Middle frontal gyrus (tissue), 1 donor: ENCODE data around the gene UQCRHL.
"Not testable (repeated sequence)": the region's sequence is repeated elsewhere in the genome, so short reads cannot be mapped to it uniquely, and the experiment has no call there.

Experiments used
- DNase-seq: peaks from one replicate; pipeline ENCODE4 v3.0.0-alpha.2; 2015; ENCODE audit warnings: low spot score; ENCODE audit errors: extremely low spot score

Gene UQCRHL

DNA sequence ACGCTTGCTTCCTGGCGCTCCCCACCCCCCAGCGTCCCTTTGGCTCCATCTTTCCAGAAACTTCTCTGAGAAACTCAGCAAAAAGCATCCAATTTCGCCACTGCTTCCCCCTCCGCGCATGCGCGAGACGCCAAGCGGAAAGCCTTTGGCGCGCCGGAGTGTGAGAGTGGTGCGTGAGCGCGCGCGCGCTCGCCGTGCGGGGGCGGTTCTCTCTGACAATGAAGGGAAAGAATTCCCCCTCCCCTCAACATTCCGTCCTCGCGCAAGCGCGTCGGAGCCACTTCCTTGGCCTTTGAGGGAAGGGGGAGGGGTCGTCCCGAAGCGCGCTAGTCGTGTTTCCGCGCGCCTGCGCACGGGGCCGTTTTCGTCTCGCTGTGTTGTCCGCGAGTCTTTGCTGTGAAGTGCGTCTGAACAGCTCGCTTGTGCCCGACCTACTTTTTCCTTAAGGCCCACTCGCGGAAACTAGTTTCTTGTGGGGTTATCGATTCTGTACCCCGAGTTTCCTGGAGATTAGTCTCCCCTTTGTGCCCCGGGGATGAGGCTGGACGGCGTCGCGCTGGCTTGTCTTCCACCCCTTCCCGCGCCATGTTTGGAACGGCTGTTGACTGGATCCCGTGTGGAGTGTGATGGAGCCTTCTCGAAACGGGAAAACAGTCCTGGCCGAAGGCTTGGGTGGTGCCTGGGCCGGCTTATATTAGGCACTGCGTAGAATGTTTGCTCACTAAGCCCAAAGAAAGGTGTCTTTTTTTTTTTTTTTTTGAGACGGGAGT is 28.5 kb upstream of the UQCRHL start:
- DNase-seq = peak; percentile 99

DNA sequence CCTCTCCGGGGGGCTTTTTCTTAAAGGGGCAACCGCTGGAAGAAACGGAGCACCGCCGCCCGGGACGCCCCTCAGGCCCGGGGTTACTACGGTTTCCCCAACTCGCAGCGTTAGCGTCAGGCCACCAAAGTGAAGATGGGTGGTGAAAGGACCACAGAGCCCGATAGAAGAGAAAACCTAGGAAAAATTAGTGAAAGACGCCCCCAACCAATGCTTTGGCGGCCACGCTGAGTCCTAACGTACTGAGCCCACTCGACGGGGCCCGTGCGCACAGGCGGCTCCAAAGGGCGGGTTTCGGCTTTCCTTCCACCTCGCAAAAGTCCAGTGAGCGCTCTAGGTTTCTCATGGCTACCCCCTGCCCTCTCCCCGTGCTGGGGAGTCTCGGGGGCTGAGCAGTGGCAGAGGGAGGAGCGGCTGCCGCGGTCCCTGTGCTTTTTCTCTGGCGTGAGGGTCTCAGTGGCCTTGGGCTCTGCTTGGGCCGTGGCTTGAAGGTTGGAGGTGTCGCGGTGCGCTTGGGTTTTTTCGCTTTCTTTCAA is 27.8 kb upstream of the UQCRHL start:
- no peak for DNase-seq

DNA sequence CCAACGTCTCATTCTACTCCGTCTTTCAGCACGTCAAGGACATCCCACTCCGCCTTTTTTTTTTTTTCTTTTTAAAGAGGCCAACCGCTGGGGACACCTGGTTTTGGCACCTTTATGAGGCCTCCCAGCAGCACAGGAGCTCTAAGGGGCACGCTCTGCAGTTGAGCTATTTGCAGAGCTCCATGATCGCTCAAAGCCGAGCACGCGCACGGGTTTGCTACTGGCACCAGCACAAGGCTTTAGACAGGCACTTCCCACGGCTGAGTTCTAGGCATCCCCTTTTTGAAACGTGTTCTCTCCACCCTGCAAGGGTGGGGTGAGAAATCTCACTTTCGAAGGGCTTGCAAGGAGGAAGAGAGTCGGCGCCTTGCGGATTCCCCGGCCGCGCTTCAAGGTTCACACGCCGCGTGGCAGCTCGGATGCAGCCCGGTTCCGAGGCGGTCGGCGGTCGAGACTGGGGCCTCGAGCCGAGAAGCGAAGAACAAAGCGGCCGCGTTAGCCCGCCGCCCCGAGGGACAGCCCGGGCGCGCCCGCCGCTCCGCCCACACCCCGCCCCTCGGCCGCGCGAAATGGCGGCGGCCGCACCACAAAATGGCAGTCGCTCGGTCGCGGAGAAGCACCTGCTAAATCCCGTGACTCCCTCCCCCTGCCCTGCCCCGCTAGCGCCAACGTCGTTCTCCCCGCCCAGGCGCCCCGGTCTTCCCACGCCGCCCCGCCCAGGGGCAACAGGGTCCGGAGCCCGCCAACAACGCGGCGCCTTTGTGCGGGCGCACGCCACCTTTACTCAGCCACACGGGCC is 27.2 kb upstream of the UQCRHL start:
- peak; percentile 83 for DNase-seq

DNA sequence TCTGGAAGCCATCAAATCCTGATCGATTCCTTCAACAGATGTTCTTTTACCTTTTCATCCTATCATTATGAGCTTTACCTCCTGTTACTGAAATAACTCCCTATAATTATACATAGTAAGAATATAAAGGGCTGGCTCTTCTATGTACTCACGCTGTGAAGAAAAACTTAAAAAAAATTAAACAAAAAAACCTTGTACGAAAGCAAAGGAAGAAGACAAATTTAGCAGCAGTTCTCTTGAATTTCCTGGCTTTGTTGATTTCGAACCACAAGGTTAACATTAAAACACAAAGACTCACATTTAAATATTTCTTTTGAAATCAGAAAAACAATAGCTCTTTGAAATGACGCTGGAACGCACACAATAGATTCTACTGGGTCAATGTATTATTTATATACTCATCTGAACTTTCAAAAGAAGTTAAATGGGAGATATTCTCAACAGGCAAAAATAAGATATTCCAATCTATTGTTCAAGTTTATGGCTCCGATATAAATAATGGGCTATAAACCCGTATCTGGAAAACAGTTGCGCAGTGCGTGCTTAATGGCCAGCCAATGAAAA is 26.5 kb upstream of the UQCRHL start:
- DNase-seq = peak; percentile 79

DNA sequence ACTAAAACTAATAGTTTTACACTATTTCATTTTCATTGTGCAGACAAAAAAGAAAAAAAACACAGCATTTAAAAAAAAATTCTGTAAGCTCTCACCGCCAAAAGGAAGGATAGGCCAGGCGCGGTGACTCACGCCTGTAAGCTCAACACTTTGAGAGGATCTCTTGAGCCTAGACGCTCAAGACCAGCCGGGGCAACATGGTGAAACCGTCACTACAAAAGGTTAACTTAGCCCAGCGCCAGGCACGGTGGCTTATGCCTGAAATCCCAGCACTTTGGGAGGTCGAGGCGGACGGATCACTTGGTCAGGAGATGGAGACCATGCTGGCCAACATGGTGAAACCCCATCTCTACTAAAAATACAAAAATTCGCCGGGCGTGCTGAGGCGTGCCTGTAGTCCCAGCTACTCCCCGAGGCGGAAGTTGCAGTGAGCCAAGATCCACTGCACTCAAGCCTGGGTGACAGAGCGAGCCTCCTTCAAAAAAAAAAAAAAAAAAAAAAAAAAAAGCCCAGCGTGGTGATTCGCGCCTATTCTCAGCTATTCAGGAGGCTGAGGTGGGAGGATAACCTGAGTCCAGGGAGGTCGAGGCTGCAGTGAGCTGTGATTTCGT is 25.7 kb upstream of the UQCRHL start:
- no peak for DNase-seq

DNA sequence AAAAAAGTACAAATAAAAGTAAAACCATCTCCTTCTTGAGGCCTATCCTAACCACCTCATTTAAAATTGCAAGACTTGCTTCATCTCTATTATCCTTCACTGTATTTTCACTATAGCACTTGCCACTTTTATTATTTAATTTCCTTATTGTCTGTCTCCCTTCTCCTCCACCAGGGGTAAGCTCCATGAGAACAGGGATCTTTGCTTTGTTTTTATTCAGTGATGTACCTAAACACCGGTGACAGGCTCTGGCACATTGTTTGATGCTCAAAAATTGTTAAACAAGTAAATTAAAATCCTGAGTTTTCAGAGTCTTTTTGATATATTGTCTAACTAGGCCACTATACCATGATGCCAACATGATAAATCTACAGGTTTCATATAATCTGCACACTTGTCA is 22.8 kb upstream of the UQCRHL start:
- no peak for DNase-seq

DNA sequence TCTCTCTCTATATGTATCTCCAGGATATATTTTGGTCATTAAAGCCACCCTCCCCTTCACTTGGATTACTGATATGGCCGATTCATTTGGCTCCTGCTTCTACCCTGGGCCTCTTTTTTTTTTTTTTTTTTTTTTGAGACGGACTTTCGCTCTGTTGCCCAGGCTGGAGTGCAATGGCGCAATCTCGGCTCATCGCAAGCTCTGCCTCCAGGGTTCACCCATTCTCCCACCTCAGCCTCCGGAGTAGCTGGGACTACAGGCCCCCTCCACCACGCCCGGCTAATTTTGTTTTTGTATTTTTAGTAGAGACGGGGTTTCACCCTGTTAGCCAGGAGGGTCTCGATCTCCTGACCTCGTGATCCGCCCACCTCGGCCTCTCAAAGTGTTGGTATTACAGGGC is 21.5 kb upstream of the UQCRHL start:
- not testable (repeated sequence) for DNase-seq

DNA sequence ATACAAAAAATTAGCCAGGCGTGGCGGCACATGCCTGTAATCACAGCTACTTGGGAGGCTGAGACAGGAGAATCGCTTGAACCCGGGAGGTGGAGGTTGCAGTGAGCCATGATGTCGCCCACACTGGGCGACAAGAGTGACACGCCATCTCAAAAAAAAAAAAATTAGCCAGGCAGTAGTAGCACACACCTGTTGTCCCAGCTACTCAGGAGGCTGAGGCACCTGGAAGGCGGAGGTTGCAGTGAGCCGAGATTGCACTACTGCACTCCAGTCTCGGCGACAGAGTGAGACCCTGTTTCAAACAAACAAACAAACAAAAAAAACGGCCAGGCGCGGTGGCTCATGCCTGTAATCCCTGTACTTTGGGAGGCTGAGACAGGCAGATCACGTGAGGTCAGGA is 20.1 kb upstream of the UQCRHL start:
- not testable (repeated sequence) for DNase-seq

DNA sequence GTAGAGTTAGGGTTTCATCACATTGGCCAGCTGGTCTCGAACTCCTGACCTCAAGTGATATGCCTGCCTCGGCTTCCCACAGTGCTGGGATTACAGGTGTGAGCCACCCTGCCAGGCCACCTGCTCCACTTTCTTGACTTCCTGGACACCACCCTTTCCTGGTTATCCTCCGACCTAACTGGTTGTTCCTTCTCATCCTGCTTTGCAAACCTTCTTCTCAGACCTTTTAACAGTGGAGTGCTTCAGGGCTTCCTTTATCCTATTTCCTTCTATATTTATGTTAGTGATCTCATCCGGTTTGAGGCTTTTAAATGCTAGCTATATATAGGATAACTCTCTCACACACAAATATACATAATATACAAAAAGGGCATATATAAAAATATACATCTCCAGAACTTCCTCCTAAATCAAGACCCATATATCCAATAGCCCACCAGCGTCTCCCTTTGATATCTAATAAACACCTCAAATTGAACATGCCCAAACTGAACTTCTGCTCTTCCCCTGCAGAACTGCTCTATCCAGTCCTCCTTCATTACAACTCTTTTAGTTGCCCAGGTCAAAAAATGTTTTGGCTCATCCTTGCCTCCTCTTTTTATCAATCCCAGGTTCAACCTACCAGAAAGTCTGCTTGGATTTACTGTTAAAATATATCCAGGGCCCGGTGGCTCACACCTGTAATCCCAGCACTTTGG is 19.5 kb upstream of the UQCRHL start:
- no peak for DNase-seq

DNA sequence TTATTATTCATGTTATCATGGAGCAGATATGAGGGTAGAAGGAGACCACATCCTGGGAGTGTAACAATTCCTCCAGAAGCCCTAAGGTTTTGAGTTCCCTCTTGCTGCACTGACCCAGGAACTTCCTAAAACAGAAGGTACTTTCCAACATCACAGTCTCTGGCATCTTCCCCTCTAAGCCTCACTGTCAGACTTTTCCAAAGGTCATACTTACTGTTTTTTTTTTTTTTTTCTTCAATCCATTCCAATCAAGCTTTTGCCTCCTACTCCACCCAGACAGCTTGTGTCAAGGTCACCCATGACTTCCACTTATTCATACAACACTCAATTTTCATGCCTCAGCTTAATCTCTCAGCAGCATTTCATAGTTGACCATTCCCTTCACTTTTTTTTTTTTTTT is 18.4 kb upstream of the UQCRHL start:
- no peak for DNase-seq

DNA sequence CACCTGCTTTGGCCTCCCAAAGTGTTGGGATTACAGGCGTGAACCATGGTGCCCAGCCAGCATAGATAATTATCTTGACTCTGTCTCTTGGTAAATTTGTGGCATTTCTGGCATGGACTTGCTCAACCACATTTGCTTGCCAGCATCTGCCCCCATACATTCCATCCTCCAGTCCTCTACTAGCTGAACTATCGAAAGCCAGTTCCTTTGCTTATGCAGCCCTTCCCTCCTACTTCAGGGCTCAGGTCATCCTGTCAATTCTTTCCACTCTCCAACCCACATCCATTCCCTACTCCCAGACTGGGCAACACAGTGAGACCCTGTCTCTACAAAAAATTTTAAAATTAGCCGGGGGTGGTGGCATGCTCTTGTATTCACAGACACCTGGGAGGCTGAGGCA is 13.0 kb upstream of the UQCRHL start:
- no peak for DNase-seq

DNA sequence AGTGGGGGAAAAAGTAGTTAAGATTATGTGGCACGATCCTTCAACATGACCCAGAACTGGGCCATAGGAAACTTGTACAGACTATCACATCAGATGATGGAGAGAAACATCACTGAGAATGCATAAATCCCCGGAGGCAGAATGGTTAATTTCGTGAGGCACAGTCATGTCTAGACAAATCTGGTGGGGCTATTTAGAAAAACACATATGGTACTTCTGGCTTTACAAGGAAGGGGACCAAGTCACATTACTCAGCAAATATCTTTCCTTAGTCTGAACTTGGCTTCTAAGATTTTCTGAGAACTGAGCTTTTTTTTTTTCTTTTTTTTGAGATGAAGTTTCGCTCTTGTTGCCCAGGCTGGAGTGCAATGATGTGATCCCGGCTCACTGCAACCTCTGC is 9.2 kb upstream of the UQCRHL start:
- DNase-seq = no peak

DNA sequence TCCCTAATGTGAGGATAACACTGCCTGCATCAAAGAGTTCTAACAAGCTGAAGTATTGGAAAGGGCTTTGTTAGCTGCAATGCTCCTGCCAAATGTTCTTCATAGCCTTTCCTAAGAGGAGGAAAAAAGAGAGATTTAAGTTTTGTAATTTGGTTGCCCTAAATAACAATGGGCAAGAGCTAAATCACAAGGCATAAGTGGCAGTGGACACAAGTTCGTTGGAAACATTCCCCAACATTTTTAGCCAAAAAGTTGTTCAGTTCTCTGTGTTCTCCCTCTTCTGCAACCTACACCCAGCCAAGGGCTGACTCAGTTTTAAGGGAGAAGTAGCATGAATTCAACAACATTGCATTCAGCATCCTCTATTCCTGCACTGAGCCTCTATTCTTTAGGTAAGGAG is 2.6 kb upstream of the UQCRHL start:
- peak; percentile 25 for DNase-seq

DNA sequence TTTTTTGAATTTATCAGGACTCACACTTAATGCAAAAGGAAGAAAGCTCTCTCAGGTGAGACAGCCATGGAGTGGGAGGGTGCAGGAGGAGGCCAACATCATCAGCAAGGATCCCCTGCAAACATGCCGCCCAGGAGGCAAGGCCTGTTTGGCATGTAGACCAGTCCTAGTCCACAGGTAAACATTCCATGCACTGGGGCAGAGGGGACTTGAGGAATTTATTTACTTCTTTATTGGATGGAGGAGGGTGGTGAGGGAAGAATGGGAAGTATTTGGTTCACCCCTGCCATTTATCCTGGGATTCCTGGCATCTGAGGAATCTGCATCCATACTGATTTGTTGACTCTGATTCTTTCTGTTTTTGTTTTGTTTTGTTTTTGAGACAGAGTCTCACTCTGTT is 1.5 kb upstream of the UQCRHL start:
- DNase-seq = no peak

DNA sequence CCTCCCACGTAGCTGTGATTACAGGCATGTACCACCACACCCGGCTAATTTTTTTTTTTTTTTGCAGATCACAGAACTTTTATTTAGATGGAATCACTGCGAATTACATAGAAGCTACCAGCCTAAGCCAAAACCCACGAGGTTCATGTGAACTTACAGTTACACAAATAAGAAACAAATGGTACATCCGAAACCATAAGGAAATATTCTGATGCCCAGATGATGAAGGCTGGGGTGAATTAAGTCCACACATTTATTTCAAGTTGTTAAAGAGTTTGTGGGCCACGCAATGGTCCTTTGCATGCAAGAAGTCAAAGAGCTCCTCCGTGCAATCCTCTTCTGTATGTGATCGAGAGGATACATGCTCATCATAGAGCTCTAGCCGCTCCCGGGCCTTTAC is 328 bp downstream of the UQCRHL start:
- DNase-seq = no peak

DNA sequence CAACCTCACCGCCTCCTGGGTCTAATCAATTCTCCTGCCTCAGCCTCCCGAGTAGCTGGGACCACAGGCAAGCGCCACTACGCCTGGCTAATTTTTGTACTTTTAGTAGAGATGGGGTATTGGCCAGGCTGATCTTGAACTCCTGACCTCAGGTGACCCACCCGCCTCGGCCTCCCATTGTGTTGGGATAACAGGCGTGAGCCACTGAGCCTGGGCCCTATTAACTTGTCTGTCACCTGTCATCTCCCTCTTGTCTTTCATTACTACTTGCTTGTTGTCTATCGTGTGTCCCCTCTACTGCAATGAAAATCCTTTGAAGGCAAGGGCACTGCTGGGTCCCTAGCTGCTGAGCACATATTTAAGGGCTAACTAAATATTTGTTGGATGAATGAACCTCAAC is 3.4 kb downstream of the UQCRHL start:
- no peak for DNase-seq

DNA sequence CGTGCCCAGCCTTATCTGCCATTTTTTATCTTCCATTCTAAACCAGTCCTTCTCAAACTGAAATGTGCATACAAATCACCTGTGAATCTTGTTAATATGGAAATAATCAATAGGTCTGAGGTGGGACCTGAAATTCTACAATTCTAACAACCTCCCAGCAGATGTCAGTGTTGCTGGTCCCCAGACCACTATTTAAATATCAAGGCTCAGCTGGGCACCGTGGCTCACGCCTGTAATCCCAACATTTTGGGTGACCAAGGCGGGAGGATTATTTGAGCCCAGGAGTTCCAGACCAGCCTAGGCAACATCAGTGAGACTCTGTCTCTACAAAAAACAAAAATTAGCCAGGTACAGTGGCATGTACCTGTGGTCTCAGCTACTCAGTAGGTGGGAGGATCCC is 4.1 kb downstream of the UQCRHL start:
- DNase-seq = no peak

DNA sequence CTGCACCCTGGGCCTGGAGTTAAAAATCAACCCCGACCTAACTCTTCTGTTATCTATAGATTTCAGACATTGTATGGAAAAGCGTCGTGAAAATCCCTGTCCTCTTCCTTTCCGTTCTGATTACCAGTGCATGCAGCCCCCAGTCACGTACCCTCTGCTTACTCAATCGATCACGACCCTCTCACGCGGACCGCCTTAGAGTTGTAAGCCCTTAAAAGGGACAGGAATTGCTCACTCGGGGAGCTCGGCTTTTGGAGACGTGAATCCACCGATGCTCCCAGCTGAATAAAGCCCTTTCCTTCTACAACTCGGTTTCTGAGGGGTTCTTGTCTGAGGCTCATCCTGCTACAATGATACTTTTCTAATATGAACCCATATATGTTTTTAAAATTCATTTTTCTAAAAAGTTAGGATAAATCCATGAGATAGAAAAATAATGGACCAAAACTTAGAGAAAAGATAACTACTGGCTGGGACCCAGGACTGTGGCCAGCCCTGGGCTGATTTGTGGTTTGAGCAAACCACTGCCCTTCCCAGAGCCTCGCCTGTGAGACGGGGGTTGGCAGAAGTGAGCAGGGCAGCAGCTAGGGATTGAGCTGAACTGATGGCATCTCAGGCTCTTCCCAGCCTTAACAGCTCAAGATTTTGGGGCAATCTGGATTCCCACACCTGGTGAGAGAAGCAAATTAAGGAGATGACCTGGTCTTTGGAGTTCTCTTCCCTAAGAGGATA is 5.0 kb downstream of the UQCRHL start:
- DNase-seq = no peak

DNA sequence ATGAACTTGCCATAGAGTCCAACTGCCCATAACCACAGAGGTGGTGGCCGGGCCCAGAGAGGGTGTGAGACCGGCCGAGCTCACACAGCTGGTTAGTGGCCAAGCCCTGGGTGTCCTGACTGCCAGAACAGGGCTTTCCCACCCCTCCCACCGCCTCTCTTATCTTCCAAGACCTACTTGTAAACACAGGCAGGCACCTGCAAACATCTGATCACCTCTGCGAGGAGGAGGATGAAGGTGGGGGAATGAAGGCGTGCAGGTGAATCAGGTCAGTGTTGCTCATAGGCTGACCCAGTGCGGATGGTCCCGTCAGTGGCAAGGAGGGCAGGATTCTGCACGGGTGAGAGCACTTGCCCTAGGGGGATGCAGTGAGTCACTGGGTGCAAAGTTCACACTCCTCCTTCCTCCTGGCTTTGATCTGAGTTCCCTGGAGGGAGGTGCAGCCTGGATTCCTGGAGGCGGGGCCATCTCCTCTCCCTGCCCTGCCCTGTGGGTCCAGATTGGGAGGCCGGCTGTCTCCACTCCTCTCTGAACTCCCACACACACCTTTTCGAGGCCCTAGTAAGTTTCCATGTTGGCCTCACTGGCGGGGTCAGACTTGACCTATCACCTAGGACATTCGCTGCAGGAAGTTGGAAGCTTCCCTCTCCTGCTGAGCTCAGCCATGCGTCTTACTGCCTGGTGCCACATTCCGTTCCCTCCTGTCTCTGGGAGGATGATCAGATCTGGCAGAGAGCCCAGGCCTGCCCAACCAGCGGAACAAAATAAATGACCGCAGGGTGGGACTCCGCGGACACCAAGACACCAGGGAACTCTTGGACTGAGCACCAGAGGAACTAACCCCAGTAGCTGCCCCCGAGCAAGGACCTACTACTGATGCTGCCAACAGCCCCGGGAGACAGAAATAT is 7.3 kb downstream of the UQCRHL start:
- DNase-seq = no peak
